C1 segment of cervical spinal cord (tissue), 14 donors: ENCODE data around the gene COLEC11.

Source experiments
- DNase-seq, 14 donors: peaks; one replicate each; lab custom pipeline; 2025; lab: John Stamatoyannopoulos, UW

Gene COLEC11

DNA sequence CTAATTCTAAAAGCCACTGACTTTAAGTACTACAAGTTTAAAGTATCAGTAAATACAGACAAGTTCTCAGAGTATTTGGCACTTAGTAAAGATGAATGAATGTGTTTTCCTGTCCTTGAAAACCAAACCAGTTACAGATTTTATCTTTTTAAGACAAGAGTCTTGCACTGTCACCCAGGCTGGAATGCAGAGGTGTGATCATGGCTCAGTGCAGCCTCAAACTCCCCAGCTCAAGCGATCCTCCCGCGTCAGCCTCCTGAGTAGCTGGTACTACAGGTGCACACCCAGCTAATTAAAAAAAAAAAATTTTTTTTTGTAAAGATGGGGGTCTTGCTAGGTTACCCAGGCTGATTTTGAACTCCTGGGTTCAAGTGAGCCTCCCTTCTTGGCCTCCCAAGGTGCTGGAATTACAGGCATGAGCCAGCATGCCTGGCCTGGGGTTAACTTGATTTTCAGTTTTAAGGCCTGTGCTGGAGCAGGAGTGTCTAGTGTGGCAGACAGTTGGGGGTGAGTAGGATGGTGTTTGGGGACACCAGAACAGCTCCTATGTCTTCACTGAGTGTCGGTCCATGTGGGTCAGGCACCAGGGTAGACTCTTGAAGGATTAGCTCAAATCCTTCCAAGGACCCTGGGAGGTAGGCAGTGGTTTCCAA is 10.2 kb upstream of the COLEC11 start:
- DNase-seq: no peak

DNA sequence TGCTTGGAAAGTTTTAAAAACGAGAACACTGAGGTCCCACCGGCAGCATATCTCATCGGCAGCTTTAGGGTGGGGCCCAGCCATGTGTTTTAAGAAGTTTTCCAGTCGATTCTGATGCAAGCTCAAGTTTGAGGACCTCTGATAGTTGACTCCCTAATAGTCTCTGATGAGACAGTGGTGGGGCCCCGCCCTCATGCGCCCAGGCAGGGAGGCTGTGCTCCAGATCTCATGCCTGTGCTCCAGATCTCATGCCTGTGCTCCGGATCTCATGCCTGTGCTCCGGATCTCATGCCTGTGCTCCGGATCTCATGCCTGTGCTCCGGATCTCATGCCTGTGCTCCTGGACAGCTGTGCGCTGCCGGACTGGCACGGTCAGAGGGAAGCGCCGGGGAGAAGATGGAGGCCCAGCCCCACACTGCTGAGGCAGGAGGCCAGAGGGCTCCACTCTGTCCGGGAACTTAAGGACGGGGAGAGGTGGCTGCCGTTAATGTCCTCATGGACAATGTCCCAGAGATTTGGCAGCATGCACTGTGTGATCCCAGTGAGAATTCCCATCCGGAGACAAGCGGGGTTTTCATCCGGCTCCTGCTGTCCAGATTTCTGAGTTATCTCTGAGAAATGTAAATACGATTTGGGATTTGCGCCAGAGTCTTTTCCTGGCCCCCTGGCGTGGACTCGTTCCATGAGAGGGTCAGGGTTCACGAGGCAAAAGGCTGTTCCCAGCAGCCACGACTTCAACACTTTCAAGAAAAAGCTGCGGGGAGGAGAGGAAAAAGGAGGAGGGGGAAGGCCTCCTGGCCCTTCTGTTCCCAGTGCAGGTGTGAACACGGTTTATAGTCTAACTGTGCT is 9.4 kb upstream of the COLEC11 start:
- no peak for DNase-seq

DNA sequence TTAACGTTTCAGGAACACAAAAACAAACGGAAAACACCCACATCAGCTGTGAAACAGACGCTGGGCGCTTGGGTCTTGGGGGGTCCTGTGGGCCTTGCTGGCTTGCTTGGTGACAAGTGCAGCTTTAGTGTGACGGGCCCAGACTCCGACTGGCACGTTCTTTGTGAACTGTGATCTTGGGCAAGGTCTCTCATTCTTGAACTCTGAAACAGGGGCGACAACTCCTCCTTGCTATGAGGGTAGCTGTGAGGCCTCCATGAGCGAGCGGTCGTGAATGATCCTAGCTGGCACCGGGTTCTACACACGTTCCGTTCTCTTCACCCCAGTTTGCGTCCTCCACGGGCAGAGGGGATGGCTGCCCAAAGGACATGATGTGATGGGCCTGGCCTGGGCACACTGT is 8.7 kb upstream of the COLEC11 start:
- no peak for DNase-seq

DNA sequence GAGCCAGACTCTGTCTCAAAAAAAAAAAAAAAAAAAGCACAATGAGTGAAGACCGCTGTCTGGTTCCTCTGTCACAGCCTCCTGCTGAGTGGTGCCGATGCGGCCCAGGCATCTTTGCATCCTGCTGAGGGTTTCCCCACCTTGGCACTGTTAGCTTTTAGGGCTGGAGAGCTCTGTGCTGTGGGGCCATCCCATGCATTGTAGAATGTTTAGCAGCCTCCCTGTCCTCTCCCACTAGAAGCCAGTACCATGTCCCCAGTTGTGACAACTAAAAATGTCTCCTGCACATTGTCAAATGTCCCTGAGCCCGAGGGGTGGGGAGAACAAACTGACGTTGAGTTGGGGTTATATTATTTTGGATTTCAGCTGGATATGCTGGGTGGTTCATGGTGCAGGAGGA is 7.9 kb upstream of the COLEC11 start:
- no peak for DNase-seq

DNA sequence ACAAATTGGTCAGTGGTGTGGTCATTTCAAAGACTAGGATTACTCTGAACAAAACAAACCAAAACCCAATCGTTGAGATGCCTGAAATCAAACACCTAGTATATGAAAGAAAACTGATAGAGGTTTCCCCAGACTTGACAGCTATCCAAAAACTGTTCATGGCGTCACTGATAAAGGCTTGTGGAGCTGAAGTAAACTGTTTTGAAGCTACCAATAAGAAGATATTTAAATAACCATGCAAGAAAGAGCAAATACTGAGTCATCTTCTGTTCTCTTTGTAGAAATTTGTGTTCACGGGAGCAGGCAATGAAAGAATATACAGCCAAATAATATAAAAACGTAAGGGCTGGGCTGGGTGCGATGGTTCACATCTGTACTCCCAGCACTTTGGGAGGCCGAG is 7.5 kb upstream of the COLEC11 start:
- no peak for DNase-seq

DNA sequence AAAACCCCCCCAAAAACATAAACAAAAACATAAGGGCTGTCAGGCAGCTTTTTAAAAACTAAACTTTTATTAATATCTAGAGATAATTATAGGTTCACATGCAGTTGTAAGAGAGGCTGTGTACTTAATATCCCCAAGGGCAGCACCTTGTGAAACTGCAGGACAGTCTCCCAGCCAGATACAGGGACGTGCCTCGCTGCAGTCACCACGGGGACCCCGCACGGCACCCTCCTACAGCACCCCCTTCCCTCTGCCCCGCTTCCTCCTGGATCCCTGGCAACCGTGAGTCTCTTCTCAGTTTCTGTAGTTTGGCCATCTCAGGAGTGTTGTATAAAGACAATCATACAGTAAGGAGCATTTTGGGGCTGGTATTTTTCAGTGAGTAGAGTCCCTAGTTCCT is 6.8 kb upstream of the COLEC11 start:
- DNase-seq: no peak

DNA sequence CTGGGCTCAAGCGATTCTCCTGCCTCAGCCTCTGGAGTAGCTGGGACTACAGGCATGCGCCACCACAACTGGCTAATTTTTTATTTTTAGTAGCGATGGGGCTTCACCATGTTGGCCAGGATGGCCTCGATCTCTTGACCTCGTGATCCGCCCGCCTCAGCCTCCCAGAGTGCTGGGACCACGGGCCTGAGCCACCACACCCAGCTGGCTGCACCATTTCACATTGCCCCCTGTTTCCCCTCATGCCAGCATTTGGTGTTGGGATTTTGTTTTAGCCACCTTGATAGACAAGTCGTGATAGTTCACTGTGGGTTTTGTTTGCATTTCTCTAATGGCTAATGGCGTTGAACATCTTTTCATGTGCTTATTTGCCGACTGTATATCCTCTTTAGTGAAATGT is 5.8 kb upstream of the COLEC11 start:
- DNase-seq: no peak

DNA sequence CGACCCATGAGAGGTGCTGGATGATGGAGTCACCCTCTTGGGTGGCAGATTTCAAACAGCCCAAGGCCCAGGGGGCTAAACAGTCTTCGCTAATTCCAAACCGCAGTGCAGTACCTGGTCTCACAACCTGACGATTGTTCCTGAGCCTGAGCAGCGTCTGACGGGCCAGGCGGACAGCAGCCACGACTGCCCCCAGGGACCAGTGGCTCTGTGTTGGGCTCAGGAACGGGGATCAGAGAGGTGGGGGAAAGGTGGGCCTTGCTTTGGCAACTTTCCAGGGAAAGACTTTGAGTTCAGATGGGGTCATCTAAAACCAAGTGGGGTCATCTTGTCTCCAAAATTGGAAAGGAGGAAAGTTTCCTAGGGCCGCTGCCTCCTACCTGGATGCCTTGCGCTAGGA is 492 bp downstream of the COLEC11 start:
- peak in 1 of 14 donors; percentile 11 for DNase-seq

DNA sequence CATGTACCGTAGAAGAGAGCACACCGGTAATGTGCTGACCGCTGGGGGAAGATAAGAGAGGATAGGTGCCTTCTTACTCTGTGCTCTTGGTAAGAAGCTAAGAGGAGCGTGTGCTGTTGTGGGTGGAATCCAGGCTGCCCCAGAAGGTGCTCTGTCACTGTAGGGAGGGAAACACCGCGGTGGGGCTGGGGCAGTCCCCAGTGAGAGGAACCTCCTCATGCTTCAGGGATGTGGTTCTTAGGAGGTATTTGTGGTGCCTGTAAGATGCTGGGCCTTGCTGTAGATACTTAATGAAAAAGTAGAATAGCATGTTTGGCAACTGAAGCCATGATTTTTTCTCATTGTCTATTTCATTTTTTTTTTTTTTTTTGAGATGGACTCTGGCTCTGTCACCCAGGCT is 1.1 kb downstream of the COLEC11 start:
- no peak for DNase-seq

DNA sequence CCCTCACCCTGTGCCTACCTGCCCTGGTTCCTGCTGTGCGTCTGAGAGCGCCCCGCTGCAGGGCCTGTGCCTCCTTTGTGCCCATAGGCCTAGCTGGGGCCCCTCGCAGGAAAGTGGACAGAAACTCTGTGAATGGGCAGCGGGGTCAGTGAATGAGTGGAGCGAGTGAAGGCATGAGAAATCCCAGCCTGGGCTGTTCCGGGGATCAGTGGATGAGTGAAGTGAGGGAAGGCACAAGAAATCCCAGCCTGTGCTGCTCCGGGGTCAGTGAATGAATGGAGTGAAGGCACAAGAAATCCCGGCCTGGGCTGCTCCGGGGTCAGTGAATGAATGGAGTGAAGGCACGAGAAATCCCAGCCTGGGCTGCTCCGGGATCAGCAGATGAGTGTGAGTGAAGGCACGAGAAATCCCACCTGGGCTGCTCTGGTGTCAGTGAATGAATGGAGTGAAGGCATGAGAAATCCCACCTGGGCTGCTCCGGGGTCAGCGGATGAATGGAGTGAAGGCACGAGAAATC is 2.0 kb downstream of the COLEC11 start:
- no peak for DNase-seq

DNA sequence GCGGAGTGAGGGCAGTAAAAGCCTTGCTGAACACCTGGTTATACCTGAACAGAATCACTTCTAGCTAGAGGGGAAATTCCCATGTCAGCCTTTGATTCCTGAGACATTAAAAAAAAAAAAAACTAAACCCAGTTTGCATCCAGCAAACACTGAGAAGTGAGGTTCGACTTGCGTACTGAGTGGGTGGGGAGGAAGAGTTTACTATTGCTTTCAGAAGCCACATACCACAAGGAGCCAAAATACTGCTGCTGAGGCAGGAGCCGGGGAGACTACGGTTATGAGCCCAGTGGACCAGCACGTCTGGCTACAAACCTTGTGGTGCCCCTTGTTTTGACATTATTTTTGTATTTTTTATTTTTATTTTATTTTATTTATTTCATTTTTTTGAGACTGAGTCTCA is 2.7 kb downstream of the COLEC11 start:
- no peak for DNase-seq

DNA sequence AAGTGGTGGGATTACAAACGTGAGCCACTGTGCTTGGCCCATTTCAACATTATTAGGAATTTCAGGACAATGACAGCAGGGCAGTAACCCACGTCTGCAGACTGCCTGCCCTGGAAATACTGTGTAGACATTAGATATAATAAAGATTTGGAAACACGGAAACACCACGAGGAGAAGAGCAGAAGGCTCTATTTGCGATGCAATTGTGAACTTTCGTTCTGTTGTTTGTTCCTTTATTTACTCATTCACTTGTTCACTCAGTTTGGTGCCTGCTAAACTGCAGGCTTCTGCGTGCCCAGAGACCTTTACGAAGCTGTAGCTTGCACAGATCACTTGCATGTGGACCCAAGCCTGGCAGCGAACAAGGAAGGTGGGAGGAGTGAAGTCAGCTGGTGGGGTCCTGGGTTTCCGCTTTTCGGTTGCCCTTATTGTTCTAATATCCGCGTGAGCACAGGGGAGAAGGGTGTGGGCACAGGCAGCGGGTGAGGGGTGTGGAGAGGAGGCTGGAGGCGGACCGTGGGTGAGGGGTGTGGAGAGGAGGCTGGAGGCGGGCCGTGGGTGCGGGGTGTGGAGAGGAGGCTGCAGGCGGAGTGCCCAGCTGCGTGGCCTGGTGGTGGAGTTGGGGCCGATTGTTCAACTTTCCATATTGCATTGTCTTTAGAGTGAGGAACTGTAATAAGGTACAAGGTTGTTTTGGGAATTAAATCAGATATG is 3.4 kb downstream of the COLEC11 start:
- DNase-seq: no peak

DNA sequence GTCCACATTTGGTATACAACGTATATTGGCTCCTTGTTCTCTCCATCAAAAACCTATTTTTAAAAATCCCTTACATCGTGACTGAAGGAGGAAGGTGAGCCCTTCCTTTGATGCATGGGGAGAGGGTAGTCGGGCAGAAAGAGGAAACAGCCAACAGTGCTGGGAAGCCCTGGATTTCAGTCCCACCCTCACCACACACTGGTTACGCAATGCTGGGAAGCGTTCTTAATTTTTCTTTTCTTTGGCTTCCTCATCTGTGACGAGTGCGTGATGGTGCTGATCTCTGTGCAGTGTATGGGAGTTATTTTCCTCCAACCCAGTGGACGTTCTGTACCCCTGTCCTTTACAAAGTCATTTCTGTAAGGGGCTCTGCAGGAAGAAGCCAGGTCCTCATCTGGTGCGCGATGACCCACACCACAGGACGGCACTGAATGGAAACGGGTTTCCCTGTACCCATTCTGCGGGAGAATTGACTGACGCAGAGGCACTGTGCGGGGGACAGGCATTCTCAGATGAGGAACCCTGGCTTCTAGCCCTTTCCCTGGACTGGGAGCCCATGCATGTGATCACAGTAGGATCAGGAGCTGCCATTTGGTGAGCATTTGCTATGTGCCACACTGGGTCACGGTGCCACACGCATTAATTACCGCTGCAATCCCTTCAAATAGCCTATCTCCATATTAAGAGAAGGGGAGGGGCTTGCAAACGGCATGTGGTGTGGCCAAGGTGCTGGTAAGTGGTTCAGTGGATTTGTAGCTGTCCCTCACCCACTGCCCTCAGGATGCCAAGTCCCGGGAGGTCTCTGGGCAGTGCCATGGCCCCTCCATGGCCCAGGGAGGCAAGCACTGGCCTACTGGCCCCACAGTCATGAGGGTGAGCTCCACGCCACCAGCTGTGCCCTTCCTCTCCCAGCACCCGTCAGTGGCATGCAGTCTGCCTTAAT is 4.3 kb downstream of the COLEC11 start:
- no peak for DNase-seq

DNA sequence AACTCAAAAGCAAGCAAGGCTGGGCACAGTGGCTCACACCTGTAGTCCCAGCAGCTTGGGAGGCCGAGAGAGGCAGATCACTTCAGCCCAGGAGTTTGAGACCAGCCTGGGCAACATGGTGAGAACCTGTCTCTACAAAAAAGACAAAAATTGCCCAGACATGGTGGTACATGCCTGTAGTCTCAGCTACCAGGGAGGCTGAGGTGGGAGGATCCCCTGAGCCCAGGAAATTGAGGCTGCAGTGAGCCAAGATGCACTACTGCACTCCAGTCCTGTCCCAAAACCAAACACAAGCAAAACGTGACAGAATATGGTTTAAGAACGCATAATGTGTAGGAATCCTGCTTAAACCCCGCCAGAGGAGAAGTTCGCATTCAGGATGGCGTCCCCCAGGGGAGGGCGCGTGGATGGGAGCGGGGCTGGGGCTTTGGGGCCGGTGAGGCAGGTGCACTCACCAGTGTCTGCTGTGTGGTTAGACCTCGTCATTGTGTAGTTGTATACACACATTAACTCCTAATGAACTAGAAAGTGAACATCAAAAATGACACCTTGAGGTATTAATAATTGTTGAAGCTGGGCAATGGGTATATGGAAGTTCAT is 5.4 kb downstream of the COLEC11 start:
- DNase-seq: no peak

DNA sequence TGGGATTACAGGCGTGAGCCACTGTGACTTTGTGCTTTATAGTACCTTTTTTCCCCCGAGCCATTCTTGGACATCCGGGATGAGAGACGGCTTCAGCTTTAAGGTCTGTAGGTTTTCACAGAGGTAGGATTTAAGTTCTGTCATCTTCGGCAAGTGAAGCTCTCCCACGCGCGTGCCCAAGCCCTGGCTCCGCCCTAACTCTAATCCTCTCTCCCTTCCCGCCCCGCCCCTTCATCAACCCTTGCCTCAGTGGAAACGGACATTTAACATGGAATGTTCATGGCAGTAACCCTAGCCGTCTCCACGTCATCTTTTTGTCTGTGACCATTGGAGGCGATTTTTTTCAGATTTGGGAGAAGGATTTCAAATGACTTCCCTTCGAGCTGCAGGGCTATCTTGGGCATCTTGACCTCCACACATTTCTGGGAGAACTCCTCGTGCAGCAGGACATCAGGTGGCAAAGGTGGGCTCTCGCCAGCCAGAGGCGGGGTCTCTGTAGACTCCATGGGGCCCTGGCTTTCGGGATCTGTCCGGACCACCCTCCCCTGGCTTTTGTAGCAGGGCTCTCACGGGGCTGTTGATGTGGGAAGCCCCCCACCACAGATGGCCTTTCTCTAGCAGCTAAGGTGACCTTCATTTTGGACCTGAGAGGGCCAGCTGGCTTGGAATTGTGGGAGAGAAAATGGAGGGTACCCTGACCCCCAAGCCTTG is 6.8 kb downstream of the COLEC11 start:
- DNase-seq: no peak

DNA sequence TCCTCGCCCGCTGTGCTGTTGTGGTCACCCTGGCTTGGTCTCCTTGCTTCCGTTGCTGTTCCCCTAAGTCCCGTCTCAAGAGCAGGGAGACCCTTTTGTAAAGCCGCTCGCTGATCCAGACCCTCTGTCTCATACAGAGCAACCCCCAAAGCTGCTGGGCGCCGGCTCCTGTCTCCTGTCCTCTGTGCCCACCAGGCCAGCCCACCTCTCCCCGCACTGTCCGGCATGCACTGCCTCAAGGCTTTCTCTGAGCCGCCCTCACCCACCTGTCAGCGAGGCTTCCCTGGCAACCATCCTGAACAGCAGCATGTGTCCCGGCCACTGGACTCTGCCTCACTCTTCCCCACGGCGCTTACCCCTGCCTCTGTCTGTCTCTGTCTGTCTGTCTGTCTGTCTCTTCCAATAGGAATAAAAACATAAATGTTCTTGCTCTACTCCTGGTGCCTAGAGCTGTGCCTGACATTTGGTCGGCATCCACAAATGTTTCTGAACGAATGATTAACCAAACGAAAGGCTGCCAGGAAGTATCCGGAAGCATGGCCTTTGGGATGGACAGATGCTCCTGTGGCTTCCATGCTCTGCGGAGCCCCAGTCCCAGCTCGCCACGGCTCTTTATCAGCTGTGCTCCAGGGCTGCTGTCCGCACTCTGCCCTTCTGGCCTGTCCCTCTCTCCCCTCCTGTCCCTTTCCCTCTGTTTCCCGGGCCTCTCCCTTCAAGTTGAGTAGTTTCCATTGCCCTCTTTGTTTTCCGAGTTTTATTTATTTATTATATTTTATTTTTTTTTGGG is 7.8 kb downstream of the COLEC11 start:
- DNase-seq: no peak

DNA sequence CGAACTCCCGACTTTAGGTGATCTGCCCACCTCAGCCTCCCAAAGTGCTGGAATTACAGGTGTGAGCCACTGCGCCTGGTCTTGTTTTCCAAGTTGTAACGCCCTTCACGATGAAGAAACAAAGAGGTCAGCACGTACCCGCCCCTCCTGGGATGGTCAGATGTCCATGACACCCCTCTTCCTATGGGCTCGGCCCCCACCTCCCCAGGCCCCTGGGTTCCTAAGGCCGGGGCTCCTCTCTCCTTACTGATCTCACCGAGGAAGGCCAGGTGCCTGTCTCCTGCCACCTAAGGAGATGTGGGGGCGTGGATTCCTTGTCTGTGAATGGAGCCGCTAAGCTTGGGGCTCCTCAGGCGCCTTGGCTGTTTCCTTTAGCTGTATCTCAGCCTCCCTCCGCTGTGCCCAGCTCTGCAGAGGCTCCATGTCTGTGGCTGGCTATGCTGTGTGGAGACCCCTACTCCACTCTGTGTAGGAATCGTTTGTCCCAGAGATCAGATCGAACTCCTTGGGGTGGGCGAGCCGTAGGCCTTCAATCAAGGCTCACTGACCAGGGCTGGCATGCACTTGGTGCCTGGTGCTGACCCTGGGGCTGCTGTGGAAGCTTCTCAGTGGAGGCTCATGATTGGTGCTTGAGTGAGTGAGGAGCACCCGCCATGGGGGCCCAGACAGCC is 8.8 kb downstream of the COLEC11 start:
- DNase-seq: no peak

DNA sequence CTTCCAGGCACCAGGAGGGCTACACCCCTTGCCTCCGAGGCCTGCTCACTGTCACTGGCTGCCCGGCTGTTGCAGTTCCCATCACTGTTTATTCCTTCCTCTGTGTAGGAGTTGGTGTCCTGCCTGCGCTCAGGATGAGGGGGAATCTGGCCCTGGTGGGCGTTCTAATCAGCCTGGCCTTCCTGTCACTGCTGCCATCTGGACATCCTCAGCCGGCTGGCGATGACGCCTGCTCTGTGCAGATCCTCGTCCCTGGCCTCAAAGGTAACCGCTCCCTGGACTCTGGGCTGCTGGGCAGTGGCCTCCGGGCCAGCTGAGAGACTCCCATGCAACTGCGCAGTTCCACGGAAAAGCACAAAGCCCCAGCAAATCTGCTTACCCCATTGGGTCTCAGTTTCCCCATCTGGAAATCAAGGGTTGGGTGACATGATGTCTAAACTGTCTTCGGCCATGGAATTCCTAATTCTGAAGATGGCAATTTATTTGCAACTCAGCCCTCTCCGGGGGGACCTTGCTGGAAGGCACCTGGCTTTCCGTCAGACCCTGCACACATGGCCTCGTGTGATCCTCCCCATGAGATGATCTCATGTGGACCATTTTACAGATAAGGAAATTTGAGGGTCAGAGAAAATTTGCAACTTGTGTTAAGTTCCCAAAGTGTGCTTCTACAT is 9.4 kb downstream of the COLEC11 start:
- DNase-seq: peak in 1 of 14 donors; percentile 82
